HG03439 (cell line): ENCODE data around the gene ARHGEF10L.

Experiments used
- ATAC-seq: cut with Tn5 transposase; IDR thresholded peaks from one replicate; pipeline ENCODE4 v1.9.1; 2021; ENCODE audit warnings: mild to moderate bottlenecking, moderate library complexity; ENCODE audit not compliant: unreplicated experiment

ARHGEF10L gene

DNA sequence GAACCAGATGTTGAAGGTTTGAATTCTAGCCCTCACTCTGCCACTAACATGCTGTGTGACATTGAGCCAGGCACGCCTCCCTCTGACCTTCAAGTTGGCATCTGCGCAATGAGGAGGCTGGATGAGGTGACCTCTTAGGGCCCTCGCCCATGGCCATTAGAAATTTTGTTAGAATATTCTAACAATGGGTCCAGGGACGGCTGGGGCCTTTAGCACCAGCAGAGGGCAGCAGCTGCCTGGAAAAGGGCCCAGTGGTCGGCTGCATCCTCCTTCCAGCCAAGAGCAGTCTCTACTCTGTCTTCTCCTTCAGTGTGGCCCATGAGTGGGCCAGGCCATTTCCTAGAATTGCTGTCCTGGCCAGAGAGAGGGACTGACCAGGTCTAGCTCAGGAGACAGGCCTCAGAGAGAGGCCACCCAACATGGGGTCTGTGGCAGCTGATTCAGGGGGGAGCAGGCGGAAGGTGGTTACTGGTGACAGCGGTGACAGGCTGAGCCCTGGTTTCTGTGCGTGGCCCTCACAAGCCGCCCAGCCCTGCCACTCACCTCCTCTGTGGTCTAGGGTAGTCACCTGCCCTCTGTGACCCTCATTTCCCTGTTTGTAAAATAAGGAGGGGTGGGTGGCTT, 114.3 kb downstream of the ARHGEF10L start:
- no peak for ATAC-seq

DNA sequence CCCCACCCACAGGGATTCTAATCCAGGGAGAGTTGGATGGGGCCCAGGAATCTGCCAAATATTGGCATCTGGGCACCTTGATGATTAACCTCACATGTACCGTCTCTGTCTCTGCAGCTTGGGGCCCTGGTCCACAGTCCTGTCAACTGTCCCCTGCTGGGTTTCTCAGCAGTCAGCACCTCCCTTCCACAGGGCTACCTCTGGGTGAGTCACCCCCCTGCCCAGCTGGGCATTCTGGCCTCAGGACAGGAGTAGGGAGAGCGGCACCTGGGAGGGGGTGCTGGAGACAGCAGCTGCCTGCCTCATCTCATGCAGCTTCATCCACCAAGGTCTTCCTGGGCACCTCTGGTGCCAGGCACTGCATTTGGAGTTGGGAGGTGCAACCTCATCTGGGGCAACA, 115.0 kb downstream of the ARHGEF10L start:
- ATAC-seq = no peak

DNA sequence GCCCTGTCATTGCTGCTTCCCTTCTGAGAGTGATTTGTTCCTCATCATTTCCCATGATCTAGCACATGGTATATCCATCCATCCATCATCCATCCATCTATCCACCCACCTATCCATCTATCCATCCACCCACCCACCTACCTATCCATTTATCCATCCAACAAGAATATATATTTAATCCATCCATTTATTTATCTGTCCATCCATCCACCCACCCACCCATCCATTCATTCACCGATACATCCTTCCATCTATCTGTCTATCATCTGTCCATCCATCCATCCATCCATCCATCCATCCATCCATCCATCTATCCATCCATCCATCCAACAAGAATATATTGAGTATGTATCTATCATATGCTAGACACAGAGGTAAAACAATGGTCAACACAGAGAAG, 115.7 kb downstream of the ARHGEF10L start:
- ATAC-seq = no peak

DNA sequence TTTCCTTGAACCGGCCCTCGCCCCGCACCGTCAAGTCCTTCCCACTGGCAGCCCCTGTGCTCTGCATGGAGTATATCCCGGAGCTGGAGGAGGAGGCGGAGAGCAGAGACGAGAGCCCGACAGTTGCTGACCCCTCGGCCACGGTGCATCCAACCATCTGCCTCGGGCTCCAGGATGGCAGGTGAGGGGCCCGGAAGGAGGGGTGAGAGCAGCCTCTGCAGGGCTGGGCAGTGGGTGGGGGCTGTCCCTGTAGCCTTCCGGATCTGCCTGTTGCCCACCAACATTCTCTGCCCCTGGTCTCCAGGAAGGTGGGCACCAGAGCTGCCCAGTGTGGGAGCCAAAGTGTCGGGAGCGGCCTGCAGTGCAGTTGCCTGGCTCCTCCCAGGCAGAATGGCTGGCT, 116.4 kb downstream of the ARHGEF10L start:
- no peak for ATAC-seq

DNA sequence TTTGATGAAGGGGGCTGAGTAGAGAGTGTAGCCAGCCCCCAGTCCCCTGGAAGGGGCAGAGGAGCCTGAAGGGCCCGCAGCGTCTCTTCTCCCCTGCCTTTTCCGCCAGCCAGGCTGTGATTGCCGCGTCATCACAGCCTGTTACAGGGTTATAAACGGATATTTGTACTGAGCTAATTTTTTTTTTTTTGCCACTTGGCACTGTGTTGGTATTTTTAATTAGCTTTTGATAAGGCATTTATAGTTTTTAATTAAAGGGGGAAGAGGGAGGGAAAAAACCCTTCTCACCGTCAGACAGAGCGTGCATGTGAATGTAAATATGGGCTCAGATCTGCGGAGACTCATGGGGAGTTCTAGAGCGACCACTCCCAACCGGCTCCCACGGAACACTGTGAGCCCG, 117.9 kb downstream of the ARHGEF10L start:
- ATAC-seq = no peak

DNA sequence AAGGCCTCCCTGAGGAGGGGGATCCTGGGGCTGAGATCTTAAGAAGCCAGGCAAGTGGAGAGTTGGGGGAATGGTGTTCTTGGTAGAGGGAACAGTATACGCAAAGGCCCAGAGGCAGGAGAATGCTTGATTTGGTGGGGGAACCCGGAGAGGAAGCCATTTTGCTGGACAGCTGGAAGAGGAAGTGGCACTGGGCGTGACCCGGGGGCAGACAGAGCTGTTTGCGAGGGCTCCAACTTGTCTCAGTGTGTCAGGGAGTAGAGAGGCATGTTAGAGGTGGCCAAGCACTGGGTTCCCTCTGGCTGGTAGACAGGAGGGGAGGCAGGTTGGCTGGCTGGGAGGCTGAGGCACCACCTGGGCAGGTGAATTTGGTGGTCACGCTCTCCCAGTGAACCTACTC, 119.3 kb downstream of the ARHGEF10L start:
- no peak for ATAC-seq

DNA sequence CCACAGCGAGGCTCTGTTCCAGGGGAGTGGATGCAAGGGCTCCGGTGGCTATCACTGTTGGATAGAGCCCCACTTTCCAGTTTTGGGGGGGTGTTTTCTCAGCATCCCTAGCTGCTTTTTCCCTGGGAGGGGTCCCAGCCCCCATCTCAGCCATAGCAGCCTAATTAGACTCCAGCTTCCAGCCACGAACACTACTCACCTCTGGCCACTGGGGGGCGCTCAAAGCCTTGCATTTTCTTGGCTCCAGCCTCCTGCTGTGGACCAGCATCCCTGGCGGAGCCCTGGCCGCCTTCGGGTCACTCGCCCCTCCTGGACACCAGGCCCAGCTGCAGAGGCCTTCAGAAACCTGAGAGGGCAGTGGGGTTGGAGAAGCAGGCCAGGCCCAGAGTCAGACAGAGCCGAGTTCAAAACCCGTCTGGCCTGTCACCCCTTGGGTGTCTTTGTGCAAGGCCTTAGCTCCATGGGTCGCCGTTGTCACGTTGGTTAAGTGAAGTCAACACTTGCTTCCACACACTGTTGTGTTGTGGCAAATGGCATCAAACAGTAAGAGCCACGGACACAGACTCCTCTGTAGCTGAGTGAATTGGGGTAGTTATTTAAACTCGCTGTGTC, 122.2 kb downstream of the ARHGEF10L start:
- no peak for ATAC-seq

DNA sequence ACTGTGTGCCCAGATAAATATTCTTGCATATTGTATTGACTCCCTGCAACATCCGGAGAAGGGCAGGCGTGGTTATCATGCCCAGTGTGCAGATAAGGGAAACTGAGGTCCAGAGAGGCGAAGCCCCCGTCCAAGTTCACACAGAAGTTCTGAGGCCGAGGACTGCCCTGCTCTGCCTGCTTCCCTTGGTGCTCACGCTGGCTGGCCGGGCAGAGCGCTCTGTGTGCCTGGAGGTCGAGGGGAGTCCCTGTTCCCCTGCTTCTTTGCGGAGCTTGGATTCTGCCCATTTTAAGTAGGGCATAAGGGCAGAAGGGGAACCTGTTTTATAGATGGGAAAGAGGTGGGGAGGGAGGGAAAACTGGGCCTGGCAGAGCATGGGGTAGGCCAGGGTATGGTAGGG, 122.8 kb downstream of the ARHGEF10L start:
- ATAC-seq = no peak

DNA sequence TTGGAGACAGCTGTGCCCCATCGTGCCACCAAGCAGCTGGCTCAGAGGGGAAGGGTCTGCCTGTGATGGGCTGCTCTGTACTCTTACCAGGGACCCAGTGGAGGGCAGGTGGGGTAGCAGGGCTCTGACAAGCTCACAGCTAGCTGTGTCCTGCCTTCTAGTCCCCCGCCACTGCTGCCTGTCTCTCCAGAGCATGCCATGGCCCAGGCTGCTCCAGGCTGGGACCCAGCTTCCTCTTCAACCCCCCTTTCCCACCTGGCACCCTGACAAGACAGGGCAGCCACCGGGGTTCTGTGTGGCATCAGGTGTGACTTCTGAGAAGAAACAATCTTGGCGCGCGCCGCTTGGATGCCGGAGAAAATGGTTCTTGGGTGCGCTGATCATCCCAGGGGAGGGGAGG, 123.3 kb downstream of the ARHGEF10L start:
- no peak for ATAC-seq

DNA sequence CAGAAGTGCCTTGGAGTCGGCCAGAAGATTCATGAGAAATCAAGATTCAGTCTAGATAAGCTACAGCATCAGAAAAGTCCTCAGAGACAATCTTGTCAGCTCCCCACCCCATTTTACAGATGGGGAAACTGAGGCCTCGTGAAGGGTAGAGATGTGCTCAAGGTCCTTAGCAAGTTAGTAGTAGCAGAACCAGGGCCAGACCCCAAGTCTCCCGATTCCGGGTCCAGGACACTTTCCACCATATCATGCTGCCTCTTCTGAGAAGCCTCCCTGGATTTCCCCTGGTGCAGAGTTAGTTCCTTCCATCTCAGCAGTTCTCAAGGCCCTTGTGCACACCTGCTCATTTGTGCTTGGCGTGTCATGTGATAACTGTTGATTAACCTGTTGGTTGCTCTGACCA, 124.1 kb downstream of the ARHGEF10L start:
- ATAC-seq = no peak

DNA sequence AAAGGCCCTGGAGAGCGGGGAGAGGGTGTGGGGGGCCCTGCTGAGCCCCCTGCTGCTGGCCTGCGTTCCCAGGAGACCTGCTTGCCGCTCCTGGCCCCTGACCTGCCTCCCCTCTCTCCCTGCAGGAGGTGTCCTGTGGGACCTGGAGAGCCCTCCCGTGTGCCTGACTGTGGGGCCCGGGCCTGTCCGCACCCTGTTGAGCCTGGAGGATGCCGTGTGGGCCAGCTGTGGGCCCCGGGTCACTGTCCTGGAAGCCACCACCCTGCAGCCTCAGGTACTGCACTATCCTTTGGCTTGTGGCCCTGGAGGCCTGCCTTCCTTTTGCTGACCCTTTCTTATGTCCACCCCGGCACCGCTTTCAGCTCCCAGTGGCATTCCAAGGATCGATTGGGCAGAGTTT, 124.8 kb downstream of the ARHGEF10L start:
- no peak for ATAC-seq

DNA sequence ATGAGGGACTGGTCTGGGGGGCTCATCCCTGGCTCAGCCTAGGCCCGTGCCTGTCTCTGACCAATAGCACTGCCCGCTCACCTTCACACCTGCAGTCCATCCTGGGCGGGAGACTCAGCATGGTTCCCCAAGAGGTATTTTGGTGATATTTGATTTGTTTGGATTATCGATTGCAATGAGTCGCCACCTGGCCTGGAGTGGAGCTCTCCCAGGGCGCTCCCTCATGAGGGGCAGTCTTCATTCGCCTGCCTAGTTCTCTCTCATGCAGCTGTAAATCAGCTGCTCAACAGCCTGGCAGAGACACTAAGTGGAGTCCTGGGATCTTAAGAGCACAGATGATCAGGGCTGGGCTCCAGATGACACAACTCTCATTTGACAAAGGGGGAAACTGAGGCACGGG, 125.6 kb downstream of the ARHGEF10L start:
- ATAC-seq = no peak

DNA sequence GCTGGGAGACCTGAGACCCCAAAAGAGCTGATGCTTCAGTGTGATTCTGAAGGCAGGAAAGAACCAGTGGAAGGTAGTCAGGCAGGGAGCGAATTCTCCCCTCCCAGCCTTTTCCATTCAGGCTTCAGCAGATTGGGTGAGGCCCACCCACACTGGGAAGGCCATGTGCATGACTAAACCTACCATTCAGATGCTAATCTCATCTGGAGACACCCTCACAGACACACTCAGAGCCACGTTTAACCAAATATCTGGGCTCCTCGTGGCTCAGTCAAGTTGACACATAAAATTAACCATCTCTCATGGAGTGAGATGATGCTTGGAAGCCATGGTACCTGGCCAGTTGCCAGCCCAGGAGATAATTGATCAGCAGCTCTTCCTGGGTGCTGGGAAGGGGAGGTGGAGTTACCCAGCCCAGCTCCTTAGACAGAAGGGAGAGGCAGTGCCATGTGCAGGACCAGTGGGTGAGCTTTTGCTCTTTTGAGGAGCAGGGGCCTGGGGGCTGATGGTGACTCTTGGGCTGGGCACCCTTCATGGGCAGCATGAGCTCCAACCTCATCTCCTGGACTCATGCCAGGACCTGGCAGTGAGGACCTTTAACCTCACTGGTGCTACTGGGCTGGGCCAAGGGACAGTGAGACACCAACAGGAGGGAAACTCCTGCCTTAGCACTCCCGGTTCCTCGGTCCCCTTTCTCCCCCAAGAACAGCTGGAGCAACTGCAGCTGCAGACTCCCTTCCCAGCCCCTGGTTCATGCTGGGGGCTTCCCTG, 126.6 kb downstream of the ARHGEF10L start:
- ATAC-seq = no peak

DNA sequence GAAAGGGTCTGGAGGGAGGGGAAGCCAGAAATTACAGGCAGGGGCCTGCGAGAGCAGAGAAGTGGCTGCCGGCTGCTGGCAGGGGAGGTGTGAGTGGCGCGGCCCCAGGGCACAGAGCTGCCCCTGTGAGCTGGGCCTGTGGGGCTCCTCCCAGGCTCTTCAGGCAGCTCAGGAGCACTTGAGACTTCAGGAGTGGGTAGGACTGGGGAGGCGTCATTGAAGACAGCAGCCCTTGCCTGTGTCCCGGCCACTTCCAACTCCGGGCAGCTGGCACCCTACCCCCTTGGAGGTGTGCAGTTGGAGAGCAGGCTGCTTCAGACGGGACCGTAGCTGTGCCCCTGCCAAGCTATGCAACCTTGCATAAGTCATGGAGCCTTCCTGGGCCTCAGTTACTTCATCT, 128.1 kb downstream of the ARHGEF10L start:
- ATAC-seq = no peak

DNA sequence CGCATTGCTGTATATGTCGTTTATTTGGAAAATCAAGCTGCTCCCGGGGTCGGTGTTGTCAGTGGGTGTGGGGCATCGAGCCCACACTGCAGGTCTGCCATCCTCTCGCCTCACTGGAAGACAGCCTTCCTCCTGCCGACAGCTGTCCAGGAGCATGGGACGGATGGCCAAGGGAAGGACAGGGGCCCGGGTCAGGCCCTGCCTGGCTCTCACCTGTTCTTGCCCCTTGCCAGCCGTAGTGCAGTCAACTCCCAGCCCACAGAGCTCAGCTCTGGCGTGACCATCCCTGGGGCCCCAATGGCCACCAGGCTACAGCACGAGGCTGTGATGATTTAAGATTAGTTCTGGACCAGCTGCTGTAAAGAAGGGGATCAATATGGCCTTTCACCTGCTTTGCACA, 128.7 kb downstream of the ARHGEF10L start:
- ATAC-seq = no peak

DNA sequence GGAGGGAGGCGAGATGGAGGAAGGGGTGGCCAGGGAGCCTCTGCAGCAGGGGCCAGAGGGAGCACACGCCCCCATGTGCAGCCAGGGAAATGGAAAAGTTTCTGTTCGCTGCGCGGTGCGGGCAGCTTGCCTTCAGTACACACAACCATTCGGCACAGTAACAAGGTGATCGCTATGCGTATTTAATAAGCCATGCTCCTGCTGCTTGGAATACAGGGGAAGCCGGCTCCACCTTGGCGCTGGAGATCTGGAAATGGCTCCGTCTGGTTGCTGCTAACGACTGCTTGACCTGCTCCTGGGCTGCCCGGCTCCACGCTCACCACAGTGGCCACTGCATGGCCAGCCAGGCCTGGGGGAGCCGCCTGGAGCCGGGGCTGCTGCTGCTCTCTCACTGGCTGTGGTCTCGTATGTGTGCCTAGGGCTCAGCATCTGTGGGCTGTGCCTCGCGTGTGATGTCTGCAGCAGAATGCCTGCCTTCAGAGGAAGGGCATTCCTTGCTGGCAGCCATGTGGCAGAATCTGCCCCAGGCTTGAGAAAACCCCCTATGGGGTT, 129.2 kb downstream of the ARHGEF10L start:
- no peak for ATAC-seq

DNA sequence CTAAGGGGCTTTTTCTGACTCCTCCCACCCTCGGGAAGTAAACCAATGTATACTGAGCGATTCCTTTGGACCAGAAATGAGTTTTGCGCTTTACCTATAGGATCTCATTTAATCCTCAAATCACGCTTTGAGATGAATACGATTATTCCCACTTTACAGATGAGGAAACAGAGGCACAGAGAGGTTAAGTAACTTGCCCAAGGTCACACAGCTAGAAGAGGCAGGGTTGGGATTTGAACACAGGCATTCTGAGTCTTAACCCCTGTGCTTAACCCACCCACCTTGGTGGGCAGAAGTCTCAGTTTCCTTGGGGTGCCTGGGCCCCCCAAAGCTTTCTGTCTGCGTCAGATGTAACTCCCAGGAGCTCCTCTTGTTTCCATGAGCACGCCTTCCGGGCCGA, 129.8 kb downstream of the ARHGEF10L start:
- no peak for ATAC-seq

DNA sequence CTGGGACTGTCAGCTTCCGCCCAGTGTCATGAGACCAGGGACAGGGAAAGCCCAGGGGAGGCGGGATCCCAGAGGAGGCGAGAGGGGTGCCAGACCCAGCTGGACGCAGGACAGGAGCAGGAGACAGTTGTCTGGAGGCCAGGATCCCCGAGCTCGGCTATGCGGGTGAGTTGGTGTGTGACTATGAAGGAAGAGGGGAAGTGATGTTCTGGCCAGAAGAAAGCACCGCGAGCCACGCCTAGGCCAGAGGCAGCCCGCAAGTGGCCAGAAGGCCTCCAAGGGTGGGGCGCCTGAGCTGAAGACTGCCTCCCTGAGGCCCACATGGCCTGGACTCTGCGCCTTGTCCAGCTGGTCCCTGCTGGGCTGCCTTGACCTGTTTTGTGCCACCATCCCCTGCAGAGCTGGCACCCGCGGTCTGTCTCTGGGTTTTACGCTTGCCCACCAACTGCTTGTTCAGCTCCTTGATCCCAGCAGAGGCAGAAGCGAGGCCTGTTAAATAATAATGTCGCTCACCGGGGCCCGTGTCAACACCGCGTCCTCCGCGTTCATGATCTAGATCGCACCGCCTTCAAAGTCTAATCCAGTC, 130.5 kb downstream of the ARHGEF10L start:
- no peak for ATAC-seq

DNA sequence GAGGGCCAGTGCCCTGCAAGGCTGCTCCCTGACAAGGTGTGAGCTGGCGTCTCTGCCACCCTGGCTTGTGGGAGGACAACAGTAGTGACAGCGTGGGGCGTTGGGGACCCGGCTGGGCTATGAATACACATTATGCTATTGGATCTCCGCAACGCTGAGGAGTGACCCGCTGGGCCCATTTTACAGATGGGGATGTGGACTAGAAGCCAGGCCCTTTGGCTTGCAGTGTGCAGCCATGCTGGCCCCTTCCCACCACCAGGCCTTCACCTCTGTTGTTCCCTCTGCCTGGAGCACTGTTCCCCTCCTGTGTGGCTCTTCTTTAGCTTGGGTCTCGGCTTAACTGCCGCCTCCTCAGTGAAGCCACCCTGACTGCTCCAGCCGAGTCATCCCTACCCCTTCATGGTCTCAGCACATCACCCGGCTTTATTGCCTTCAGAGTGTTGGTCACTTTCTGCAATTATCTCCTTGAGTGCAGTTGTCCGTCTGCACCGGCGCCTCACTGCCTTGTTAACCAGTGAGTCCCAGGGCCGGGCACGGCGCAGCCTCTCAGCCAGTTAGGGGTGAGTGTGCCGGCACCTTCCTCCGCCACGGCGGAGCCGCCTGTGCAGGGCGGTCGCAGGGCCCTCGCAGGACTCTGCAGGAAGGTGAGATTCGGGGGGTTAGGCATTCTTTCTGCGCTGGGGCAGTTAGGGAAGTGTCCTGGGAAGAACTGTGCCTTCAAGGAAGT, 131.3 kb downstream of the ARHGEF10L start:
- no peak for ATAC-seq

DNA sequence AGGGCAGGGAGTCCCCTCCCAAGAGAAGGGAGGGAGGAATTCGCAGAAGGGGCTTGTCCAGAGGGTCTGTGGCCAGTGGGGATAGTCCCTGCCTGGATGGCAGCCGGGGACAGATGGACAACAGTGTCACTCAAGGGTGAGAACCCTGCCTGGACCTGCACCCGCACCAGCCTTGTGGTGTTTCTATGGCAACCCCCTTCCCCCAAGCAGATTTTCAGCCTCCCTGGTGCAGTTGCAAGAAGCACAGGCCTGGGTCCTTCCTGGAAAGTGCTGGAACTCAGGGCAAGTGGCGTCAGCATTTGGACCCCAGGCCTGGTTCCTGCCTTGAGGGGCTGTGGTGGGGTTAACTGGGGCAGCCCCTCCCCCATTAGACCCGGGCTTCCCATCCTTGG, 131.8 kb downstream of the ARHGEF10L start:
- ATAC-seq = no peak

DNA sequence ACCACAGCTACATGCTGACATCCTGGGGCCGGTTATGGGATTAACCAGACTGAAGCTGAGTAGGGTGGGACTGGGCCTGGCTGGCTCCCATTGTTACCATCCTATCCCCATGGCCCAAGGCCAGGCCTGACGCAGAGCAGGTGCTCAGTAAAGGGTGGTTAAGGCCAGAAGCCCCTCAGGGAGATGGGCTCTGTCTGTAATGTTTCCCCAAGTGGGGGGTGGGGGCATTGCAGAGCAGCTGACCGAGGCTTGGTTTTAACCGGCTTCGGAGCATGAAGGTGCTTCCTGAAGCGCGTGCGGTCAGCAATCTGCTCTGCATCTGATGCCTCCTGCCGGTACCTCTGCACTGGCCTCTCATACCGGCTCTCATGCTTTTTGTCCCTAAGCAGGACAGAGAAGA, 132.2 kb downstream of the ARHGEF10L start:
- ATAC-seq = no peak
